Hippocampal formation (tissue), 2 donors: ENCODE data around the gene USP10.

Experiments used
- DNase-seq, 2 donors: peaks; one replicate each; lab custom pipeline; 2025; lab: John Stamatoyannopoulos, UW

The USP10 gene

DNA sequence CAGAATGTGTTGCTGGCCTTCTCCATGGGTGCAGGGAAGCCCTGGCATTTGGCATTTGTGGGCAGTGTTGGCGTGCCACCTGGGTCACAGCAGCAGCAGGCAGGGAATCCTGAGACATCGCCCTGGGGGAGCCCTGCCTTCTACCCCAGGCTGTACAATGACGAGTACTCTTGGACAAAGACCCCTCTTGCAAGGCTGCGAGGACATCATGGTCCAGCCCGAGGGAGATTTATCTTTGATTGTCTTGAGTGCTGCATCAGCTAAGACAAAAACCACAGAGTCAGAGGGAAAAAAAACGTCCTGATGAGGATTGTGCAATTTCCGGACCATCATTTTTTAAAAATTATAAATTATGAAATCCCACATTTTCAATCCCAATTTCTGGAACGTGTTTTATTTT is 123.7 kb downstream of the USP10 start:
- no peak for DNase-seq

DNA sequence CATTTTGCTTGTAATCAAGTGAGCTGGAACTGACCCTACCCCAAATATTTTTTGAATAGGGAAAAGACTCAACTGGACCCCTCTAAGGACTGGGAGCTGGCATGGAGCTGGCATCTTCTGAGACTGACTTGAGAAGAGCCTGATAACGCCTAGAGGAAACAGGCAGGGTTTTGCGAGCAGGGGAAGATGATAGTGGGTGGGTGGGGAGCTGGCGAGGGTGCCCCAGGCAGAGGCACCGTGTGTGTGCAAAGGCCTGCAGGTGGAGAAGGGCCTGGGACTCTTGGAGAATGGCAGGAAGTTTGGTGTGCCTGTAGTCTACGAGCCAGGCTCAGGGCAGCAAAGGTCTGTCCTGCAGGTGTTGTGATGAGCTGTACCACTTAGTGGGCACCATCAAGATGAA is 124.1 kb downstream of the USP10 start:
- DNase-seq, result no peak

DNA sequence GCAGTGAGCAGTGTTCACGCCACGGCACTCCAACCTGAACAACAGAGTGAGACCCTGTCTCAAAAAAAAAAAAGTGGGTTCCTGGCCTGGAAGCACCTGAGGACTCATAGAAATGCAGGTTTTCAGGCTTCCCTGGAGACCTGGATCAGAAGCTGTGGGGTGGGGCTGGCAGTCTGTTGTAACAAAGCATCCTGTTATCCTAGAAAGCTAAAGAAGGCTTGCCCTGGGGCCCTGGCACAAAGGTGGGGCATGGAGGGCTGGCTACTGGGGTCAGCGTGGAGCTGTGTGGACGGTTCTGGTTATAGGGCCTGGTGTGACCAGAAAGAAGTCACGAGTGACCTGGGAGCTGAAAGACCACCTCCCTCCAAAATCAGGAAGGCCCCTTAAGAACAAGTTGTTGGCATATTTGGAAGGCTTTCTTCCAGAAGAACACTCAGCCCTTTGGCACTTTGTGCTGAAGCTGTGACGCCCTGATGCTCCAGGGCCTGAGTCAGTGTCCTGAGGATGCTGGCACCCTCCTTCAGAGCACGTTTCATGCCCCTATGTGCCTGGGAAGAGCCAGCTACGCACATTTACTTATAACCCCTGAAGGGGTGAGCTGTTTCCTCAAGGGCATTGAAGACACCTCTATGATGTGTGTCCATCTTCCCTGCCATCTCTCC is 126.2 kb downstream of the USP10 start:
- no peak for DNase-seq

DNA sequence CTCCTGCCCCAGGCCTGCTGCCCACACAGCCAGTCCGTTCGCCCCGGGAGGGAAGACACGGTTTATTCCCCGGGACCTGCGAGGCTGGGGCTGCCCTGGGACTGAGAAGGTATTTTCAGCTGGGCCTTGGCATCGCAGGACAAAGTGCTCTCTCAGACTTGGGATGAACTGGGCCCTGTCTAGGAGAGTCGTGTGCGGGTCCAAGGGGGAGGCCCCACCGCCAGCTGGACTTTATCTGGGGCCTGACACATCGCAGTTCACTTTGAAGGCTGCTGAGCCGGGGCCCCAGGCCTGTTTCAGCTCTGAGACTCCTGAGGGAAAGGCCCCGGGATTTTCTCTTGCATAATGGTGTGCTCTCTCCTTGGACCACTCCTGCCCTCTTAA is 126.8 kb downstream of the USP10 start:
- no peak for DNase-seq

DNA sequence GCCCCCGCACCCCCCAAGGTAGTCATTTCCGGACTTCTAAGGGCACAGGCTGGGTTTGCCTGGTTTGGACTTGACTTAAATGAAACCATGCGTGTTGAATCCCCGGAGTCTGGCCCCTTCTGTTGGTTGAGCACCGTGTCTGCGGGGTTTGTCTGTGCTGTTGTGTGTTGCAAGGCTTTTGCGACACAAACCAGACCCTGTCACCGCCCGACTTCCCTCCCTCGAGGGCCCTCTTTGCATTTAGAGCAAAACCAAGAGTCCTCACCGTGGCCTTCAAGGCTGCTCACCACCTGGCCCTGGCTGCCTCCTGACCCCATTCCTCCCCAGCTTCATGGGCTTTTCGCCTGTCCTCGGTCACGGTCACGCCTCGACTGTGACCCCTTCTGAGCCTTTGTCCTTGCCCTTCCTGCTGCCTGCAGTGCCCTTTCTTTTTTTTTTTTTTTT is 127.4 kb downstream of the USP10 start:
- DNase-seq, result no peak

DNA sequence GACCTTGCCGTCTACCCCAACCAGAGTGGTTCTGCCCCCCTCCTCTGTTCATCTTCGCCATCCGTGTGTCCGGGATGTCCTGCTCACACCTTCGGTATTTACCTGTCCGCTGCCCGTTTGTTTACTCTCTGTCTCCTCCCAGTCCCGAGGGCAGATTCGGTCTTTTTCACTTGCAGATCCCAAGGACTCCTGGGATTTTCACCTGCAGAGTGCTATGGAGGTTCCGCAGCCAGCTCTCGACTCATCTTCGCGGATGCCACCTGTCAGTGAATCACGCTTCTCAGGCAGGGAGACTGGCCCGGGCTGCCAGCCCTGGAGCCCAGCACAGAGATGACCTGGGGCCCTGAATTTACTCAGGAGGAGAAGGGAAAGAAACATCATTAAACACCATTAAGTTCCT is 128.1 kb downstream of the USP10 start:
- no peak for DNase-seq

DNA sequence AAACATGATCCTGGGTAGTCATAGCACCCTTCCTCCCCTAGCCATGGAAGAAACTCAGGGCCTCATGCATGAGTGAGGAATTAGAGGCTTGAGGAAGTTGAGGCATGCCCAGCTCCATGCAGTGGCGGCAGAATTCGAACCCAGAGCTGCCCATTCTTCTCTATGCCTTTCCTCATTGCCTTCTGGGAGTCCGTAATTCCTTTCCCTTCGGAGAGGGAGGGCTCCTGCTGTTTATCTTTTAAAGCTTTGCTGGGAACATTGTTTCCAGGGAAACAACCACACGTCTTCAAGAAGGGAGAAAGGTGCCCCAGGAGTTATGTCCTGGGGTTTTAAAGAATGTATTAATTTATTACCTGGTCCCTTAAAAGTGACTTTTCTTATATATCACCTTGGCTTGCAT is 128.5 kb downstream of the USP10 start:
- DNase-seq, result no peak
